A673 (cell line): ENCODE results near the gene MED27.

Experiments
- EZH2 ChIP-seq: fragments of 200-600 bp; sonication (generic); IDR thresholded peaks from 2 replicates; pipeline ENCODE4 v1.6.1; 2017; ENCODE audit warnings: borderline replicate concordance, low read depth, mild to moderate bottlenecking, mixed read lengths, antibody characterized with exemption, low read length; ENCODE audit not compliant: poor library complexity, severe bottlenecking
- TF ChIP-seq, protein P1 (sequence below): fragments of 300-800, 200-600 bp; sonication (generic); conservative IDR thresholded peaks from 2 replicates; pipeline ENCODE4 v1.5.1; 2017; ENCODE audit warnings: low read depth, mild to moderate bottlenecking, antibody characterized with exemption, low read length, moderate library complexity, mixed read lengths

DNA sequence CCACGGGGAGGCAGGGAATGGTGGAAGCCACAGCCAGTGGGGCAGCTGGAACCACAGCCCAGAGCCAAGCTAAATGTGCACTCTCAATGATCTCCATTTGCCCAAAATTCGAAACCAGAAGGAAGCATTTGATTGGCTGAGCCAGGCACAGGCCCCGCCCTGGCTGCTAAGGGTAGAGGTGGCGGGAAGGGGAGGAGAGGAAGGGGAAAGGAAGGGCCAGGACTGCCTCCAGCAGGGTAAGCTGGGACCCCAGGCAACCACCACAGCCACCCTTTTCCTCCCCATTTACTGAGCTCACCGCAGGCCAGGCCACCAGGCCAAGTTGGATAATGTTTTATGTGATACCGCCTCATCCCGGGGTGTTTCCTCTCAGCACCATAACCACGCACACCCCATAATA is 239.4 kb downstream of the MED27 start:
- TF ChIP-seq, protein P1, sequence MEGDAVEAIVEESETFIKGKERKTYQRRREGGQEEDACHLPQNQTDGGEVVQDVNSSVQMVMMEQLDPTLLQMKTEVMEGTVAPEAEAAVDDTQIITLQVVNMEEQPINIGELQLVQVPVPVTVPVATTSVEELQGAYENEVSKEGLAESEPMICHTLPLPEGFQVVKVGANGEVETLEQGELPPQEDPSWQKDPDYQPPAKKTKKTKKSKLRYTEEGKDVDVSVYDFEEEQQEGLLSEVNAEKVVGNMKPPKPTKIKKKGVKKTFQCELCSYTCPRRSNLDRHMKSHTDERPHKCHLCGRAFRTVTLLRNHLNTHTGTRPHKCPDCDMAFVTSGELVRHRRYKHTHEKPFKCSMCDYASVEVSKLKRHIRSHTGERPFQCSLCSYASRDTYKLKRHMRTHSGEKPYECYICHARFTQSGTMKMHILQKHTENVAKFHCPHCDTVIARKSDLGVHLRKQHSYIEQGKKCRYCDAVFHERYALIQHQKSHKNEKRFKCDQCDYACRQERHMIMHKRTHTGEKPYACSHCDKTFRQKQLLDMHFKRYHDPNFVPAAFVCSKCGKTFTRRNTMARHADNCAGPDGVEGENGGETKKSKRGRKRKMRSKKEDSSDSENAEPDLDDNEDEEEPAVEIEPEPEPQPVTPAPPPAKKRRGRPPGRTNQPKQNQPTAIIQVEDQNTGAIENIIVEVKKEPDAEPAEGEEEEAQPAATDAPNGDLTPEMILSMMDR, result no peak
- no peak for TF ChIP-seq EZH2
